PC-9 (cell line): ENCODE results near the gene RFX2.

Source experiments
- CTCF ChIP-seq: fragments of 200-600 bp; sonication (generic); conservative IDR thresholded peaks from 2 replicates; pipeline ENCODE4 v1.6.1; 2017; ENCODE audit warnings: mixed run types, antibody characterized with exemption, mild to moderate bottlenecking, moderate library complexity
- EZH2 ChIP-seq: fragments of 200-600 bp; sonication (generic); IDR thresholded peaks from 2 replicates; pipeline ENCODE4 v1.8.0; 2017; ENCODE audit warnings: antibody characterized with exemption, low read depth

- TF ChIP-seq EZH2 (no peak), CTCF (no peak)
Observed at GRCh38 chr19:6007866-6008265, 102.4 kb downstream of the RFX2 start.
